SK-N-SH (cell line): ENCODE measurements around the gene S100A5. TPM values are rescaled to one million over a fixed set of nuclear protein-coding genes. Genes with fewer than 3 reads are reported as not detected.

ENCODE experiments used
- CTCF ChIA-PET: fragments of 300-600, 350-600 bp; formaldehyde crosslinking; extraction: SDS; loops from one replicate; lab custom pipeline; 2021; lab: Yijun Ruan, JAX
- POLR2A ChIA-PET: fragments of 350-600 bp; sonication (Branson Sonifier 250); formaldehyde crosslinking; extraction: SDS; loops from one replicate; lab custom pipeline; 2020; ENCODE audit warnings: antibody characterized with exemption, inconsistent platforms; lab: Yijun Ruan, JAX
- DNase-seq: peaks from one replicate; pipeline ENCODE4 v3.0.0; 2012
- H2AFZ ChIP-seq: fragments of 200-600 bp; sonication (generic); 2 replicates; pipeline ENCODE4 v1.8.1; 2016; ENCODE audit warnings: antibody characterized with exemption, mild to moderate bottlenecking, low read depth
- H3F3A ChIP-seq: fragments of 200-600 bp; sonication (generic); replicated peaks from 2 replicates; pipeline ENCODE3; 2016; ENCODE audit warnings: antibody characterized with exemption, mild to moderate bottlenecking; ENCODE audit not compliant: insufficient read depth
- H3K27ac ChIP-seq, 2 experiments: fragments of 200-500 bp in 1 of 2; fragments of 200-600 bp in 1 of 2; sonication (Bioruptor generic) in 1 of 2; sonication (generic), shearing (Covaris generic) in 1 of 2; 2 replicates each; pipeline versions ENCODE4 v1.5.1 to v1.6.1; 2014 to 2016; ENCODE audit warnings: low read depth in 2 of 2, inconsistent platforms in 1 of 2, low read length in 1 of 2, mild to moderate bottlenecking in 1 of 2, mixed read lengths in 1 of 2
- H3K27me3 ChIP-seq: fragments of 200-600 bp; sonication (generic), shearing (Covaris generic); 2 replicates; pipeline ENCODE4 v1.6.1; 2016; ENCODE audit warnings: mixed run types; ENCODE audit not compliant: insufficient read depth
- H3K36me3 ChIP-seq, 2 experiments: fragments of 200-500 bp in 1 of 2; fragments of 200-600 bp in 1 of 2; sonication (Bioruptor generic) in 1 of 2; sonication (generic) in 1 of 2; replicated peaks in 1 of 2; 2 replicates each; pipeline versions ENCODE3 to v1.5.1; 2014 to 2016; ENCODE audit warnings: low read length in 1 of 2, mild to moderate bottlenecking in 1 of 2; ENCODE audit not compliant: insufficient read depth in 2 of 2, control insufficient read depth in 1 of 2
- H3K4me1 ChIP-seq, 2 experiments: fragments of 200-500 bp in 1 of 2; fragments of 200-600 bp in 1 of 2; sonication (Bioruptor generic) in 1 of 2; sonication (generic), shearing (Covaris generic) in 1 of 2; 2 replicates each; pipeline versions ENCODE4 v1.5.1 to v1.6.1; 2014 to 2016; ENCODE audit warnings: low read depth in 1 of 2, low read length in 1 of 2, mixed run types in 1 of 2; ENCODE audit not compliant: insufficient read depth in 2 of 2, control insufficient read depth in 1 of 2
- H3K4me2 ChIP-seq: fragments of 200-600 bp; sonication (generic), shearing (Covaris generic); 2 replicates; pipeline ENCODE4 v1.6.1; 2017; ENCODE audit warnings: mixed run types
- H3K4me3 ChIP-seq, 2 experiments: fragments of 200-500 bp in 1 of 2; fragments of 200-600 bp in 1 of 2; sonication (Bioruptor generic) in 1 of 2; sonication (generic), shearing (Covaris generic) in 1 of 2; 2 replicates each; pipeline versions ENCODE4 v1.5.1 to v1.8.1; 2014 to 2016; ENCODE audit warnings: low read depth in 2 of 2, inconsistent platforms in 1 of 2, low read length in 1 of 2, mild to moderate bottlenecking in 1 of 2, mixed read lengths in 1 of 2, moderate library complexity in 1 of 2
- H3K79me2 ChIP-seq: fragments of 200-600 bp; sonication (generic); 2 replicates; pipeline ENCODE4 v1.8.1; 2017; ENCODE audit warnings: mild to moderate bottlenecking; ENCODE audit not compliant: insufficient read depth
- H3K9ac ChIP-seq: fragments of 200-600 bp; sonication (generic); 2 replicates; pipeline ENCODE4 v1.6.1; 2017; ENCODE audit warnings: mixed run types
- H3K9me2 ChIP-seq: fragments of 200-600 bp; sonication (generic); 2 replicates; pipeline ENCODE4 v1.6.1; 2017; ENCODE audit warnings: mixed run types
- H3K9me3 ChIP-seq: fragments of 200-600 bp; sonication (generic); 2 replicates; pipeline ENCODE4 v1.6.1; 2017; ENCODE audit warnings: mixed run types, mild to moderate bottlenecking, moderate library complexity
- H4K20me1 ChIP-seq: fragments of 200-600 bp; sonication (generic); 2 replicates; pipeline ENCODE4 v1.6.1; 2017; ENCODE audit warnings: mild to moderate bottlenecking, mixed run types; ENCODE audit not compliant: insufficient read depth
- FOSL2 ChIP-seq: IDR thresholded peaks from 2 replicates; pipeline ENCODE4 v1.4.0; 2012; ENCODE audit warnings: low read depth, mild to moderate bottlenecking, moderate library complexity, borderline replicate concordance
- FOXM1 ChIP-seq: IDR thresholded peaks from 2 replicates; pipeline ENCODE4 v1.4.0; 2012; ENCODE audit warnings: low read depth, mild to moderate bottlenecking
- NRF1 ChIP-seq: IDR thresholded peaks from 2 replicates; pipeline ENCODE4 v1.6.1; 2012; ENCODE audit warnings: low read depth, mild to moderate bottlenecking, low read length
- POLR2AphosphoS5 ChIP-seq: IDR thresholded peaks from 2 replicates; pipeline ENCODE4 v1.6.1; 2012; ENCODE audit warnings: low read depth, low read length
- REST ChIP-seq: IDR thresholded peaks from 2 replicates; pipeline ENCODE4 v1.6.1; 2012; ENCODE audit warnings: mild to moderate bottlenecking, low read depth, low read length, moderate library complexity
- RFX5 ChIP-seq: IDR thresholded peaks from 2 replicates; pipeline ENCODE4 v1.6.1; 2012; ENCODE audit warnings: mild to moderate bottlenecking, improper control_type of control experiment, low read length
- SMC3 ChIP-seq: IDR thresholded peaks from 2 replicates; pipeline ENCODE4 v1.6.1; 2012; ENCODE audit warnings: low read depth, low read length, improper control_type of control experiment
- TCF12 ChIP-seq: IDR thresholded peaks from 2 replicates; pipeline ENCODE4 v1.4.0; 2012
- USF2 ChIP-seq: fragments of 150-350 bp; IDR thresholded peaks from 2 replicates; pipeline ENCODE4 v1.6.1; 2017; ENCODE audit warnings: antibody characterized with exemption, low read length, low read depth, borderline replicate concordance
- WGBS: methylation state at CpG from one replicate; pipeline ENCODE4 v1.1.6; 2017; ENCODE audit warnings: low lambda C conversion rate; 5-methylcytosine and 5-hydroxymethylcytosine counted together
- polyA plus RNA-seq, 3 experiments: library from polyadenylated mRNA; depleted of rRNA; stranded (reverse); fragments of >200 nt; gene quantifications; 2 replicates each; pipeline ENCODE4 v1.2.3, GENCODE V29; 2012
- TF ChIP-seq, protein P1 (sequence below): fragments of 150-350 bp; IDR thresholded peaks from 2 replicates; pipeline ENCODE4 v1.6.1; 2016; ENCODE audit warnings: mild to moderate bottlenecking, low read depth, low read length
- TF ChIP-seq, protein P2 (sequence below): IDR thresholded peaks from 2 replicates; pipeline ENCODE4 v1.4.0; 2012; ENCODE audit warnings: low read depth, borderline replicate concordance

Gene S100A5
- polyA plus RNA-seq, 1 of the 3 experiments (the other 2 are of a cell fraction), result 0.15 TPM

- TF ChIP-seq REST, result no peak
- no peak for TF ChIP-seq FOXM1
- TF ChIP-seq, protein P1, sequence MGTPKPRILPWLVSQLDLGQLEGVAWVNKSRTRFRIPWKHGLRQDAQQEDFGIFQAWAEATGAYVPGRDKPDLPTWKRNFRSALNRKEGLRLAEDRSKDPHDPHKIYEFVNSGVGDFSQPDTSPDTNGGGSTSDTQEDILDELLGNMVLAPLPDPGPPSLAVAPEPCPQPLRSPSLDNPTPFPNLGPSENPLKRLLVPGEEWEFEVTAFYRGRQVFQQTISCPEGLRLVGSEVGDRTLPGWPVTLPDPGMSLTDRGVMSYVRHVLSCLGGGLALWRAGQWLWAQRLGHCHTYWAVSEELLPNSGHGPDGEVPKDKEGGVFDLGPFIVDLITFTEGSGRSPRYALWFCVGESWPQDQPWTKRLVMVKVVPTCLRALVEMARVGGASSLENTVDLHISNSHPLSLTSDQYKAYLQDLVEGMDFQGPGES, result no peak
- TF ChIP-seq, protein P2, sequence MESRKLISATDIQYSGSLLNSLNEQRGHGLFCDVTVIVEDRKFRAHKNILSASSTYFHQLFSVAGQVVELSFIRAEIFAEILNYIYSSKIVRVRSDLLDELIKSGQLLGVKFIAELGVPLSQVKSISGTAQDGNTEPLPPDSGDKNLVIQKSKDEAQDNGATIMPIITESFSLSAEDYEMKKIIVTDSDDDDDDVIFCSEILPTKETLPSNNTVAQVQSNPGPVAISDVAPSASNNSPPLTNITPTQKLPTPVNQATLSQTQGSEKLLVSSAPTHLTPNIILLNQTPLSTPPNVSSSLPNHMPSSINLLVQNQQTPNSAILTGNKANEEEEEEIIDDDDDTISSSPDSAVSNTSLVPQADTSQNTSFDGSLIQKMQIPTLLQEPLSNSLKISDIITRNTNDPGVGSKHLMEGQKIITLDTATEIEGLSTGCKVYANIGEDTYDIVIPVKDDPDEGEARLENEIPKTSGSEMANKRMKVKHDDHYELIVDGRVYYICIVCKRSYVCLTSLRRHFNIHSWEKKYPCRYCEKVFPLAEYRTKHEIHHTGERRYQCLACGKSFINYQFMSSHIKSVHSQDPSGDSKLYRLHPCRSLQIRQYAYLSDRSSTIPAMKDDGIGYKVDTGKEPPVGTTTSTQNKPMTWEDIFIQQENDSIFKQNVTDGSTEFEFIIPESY, result no peak
- no peak for TF ChIP-seq NRF1
- no peak for TF ChIP-seq FOSL2
- no peak for TF ChIP-seq SMC3
- TF ChIP-seq RFX5, result no peak
- no peak for TF ChIP-seq POLR2AphosphoS5
These were observed 4.6 kb upstream of the S100A5 start, which contains the start of gene S100A4 (continued) for GRCh38 chr1:153545067-153546055.

- H3K9ac ChIP-seq, result peak overlapping the region; percentile 38; the same call in 1 of the 2 replicates
- H3K9me3 ChIP-seq, result no peaks in the 10 kb centered on the region
- TF ChIP-seq USF2, result no peak
- no peak for TF ChIP-seq TCF12
- TF ChIP-seq, all 33 proteins: peak for 0
- peaks cover 53 to 62% of the 10 kb centered on the region in 2 experiments; a peak in 3 of 4 replicates for H3K4me1 ChIP-seq
- whole genome bisulfite sequencing, result 76% methylated on average over 9 of the region's 10 CpGs
- H2AFZ ChIP-seq, result peak overlapping the region; percentile 60
- peak overlapping the region; percentile 72 to 76 for H3K27ac ChIP-seq
- H3K4me2 ChIP-seq, result peak overlapping the region; percentile 67
- no peak overlapping the region for H3K4me3 ChIP-seq
- CTCF ChIA-PET, result interaction anchor here (0.8 to 11.8 kb wide), 5 partner anchors 8 to 49 kb away, joined by 3 to 62 read pairs (median 4); partner anchors contain the start of gene S100A6
- peaks cover 7% of the 10 kb centered on the region for H3F3A ChIP-seq
- POLR2A ChIA-PET, result interaction anchor here (1.8 kb wide), 1 partner anchor 9 kb away, joined by 12 read pairs; the partner anchor contains the start of gene S100A6
- no peaks in the 10 kb centered on the region for H3K9me2 ChIP-seq
- no peaks in the 10 kb centered on the region for H3K27me3 ChIP-seq
- H4K20me1 ChIP-seq, result no peaks in the 10 kb centered on the region
- no peaks in the 10 kb centered on the region for H3K36me3 ChIP-seq
- H3K79me2 ChIP-seq, result no peaks in the 10 kb centered on the region
- DNase-seq, result peak; percentile 13
These were observed 3.8 kb upstream of the S100A5 start for GRCh38 chr1:153544453-153545066.
